SK-N-MC (cell line): ENCODE measurements around the gene ABCA12.

Experiments used
- EZH2 ChIP-seq: fragments of 200-600 bp; sonication (generic); IDR thresholded peaks from one replicate; pipeline ENCODE4 v1.6.1; 2017; ENCODE audit warnings: antibody characterized with exemption
- POLR2AphosphoS5 ChIP-seq: IDR thresholded peaks from 2 replicates; pipeline ENCODE4 v1.6.1; 2012; ENCODE audit warnings: mild to moderate bottlenecking, low read depth, low read length, borderline replicate concordance

- TF ChIP-seq EZH2 (no peak), POLR2AphosphoS5 (no peak)
Measured at GRCh38 chr2:215052810-215053209, 85.6 kb downstream of the ABCA12 start.
